Measurements from ENCODE around the gene PRKCB.

PRKCB gene

GRCh38 chr16:24053099-24053946 is 217.5 kb downstream of the PRKCB start:
- TF ChIP-seq, protein P1, sequence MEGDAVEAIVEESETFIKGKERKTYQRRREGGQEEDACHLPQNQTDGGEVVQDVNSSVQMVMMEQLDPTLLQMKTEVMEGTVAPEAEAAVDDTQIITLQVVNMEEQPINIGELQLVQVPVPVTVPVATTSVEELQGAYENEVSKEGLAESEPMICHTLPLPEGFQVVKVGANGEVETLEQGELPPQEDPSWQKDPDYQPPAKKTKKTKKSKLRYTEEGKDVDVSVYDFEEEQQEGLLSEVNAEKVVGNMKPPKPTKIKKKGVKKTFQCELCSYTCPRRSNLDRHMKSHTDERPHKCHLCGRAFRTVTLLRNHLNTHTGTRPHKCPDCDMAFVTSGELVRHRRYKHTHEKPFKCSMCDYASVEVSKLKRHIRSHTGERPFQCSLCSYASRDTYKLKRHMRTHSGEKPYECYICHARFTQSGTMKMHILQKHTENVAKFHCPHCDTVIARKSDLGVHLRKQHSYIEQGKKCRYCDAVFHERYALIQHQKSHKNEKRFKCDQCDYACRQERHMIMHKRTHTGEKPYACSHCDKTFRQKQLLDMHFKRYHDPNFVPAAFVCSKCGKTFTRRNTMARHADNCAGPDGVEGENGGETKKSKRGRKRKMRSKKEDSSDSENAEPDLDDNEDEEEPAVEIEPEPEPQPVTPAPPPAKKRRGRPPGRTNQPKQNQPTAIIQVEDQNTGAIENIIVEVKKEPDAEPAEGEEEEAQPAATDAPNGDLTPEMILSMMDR (conservative IDR thresholded peaks at IDR 0.05; ENCODE audit: low read depth, low read length) = no peak
- no peak overlapping the region for H3K4me3 ChIP-seq (ENCODE audit: low read depth, low read length)
- no peak for DNase-seq (ENCODE audit: low read depth)

- TF ChIP-seq, protein P1 (conservative IDR thresholded peaks at IDR 0.05; ENCODE audit: low read depth, low read length) = no peak
- DNase-seq (ENCODE audit: low read depth) = no peak
- no peak overlapping the region for H3K4me3 ChIP-seq (ENCODE audit: low read depth, low read length)
Observed at GRCh38 chr16:24054741-24055491, 219.1 kb downstream of the PRKCB start.

- H3K4me3 ChIP-seq (ENCODE audit: low read depth, low read length) = no peak overlapping the region
- TF ChIP-seq, protein P1 (conservative IDR thresholded peaks at IDR 0.05; ENCODE audit: low read depth, low read length) = no peak
- no peak for DNase-seq (ENCODE audit: low read depth)
Observed at GRCh38 chr16:24062270-24062817, 226.6 kb downstream of the PRKCB start.

DNA sequence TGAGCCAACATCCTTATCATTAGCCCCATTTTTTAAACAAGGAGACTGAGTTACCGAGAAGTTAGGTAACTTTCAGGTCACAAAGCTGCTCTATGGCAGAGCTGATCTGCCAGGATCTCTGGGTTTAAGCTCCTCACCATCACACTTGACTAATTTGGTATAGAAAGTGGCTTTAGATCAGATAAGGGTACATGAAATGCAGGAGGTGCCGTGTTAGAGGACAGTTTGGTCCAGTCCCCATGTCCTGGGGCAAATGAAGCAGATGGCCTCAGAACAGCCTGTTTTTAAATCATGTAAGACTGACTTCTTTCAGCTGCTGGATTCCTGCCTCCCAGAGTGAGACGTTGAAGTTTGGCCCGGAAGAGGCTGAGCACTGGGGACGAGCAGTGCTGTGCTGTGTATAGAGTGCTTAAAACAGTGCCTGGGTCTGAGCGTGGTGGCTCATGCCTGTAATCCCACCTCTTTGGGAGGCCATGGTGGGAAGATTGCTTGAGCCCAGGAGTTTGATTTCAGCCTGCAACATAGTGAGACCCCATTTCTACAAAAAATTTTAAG is 233.3 kb downstream of the PRKCB start:
- no peak for DNase-seq (ENCODE audit: low read depth)
- TF ChIP-seq, protein P1 (conservative IDR thresholded peaks at IDR 0.05; ENCODE audit: low read depth, low read length) = no peak
- H3K4me3 ChIP-seq (ENCODE audit: low read depth, low read length) = no peak overlapping the region

- TF ChIP-seq, protein P1 (conservative IDR thresholded peaks at IDR 0.05; ENCODE audit: low read depth, low read length) = peak; percentile 48
- peak; percentile 29 for DNase-seq (ENCODE audit: low read depth)
- H3K4me3 ChIP-seq (ENCODE audit: low read depth, low read length) = no peak overlapping the region
Observed at GRCh38 chr16:24070851-24071250, 235.1 kb downstream of the PRKCB start.

DNA sequence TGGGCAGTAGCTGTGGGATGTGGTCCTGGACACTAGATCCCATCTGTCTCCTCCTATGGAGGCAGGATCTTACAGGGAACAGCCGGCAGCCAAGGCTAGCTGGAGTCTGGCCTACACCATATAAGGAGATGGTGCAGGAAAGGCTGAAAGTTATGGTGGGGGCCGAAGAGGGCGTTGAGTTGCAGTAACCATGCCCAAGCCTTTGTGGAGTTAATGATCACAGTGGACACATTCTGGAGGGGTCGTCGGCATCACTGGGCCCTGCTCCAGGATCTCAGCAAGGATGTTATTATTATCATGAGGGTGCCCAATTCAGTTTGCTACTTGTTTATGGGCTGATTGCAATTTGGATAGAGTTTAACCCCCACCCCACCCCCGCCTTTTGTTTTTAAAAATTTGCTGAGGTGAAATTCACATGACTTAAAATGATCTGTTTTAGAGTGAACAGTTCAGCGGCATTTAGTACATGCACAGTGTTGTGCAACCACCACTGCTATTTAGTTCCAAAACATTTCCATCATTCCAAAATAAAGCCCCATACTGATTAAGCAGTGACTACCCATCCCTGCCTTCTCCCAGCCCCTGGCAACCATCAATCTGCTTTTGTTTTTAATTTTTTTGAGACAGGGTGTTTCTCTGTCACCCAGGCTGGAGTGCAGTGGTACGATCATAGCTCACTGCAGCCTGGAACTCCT is 236.0 kb downstream of the PRKCB start:
- no peak for DNase-seq (ENCODE audit: low read depth)
- TF ChIP-seq, protein P1 (conservative IDR thresholded peaks at IDR 0.05; ENCODE audit: low read depth, low read length) = no peak
- H3K4me3 ChIP-seq (ENCODE audit: low read depth, low read length) = no peak overlapping the region
